GM19395 (cell line): ENCODE data around the gene CCNJ.
A peak's percentile ranks its signal among the peaks of the same experiment; 100 is the strongest.
"Not testable (repeated sequence)": the region's sequence is repeated elsewhere in the genome, so short reads cannot be mapped to it uniquely, and the experiment has no call there.

Experiments
- ATAC-seq: cut with Tn5 transposase; IDR thresholded peaks from one replicate; pipeline ENCODE4 v1.9.1; 2021; ENCODE audit warnings: mild to moderate bottlenecking, moderate library complexity; ENCODE audit not compliant: unreplicated experiment

The CCNJ gene

GRCh38 chr10:96043033-96043892 is at the start of gene CCNJ:
TSS of gene CCNJ (plus strand) at chr10:96043583. CDS start at chr10:96044394, 811 bp downstream.
- peak; percentile 81 for ATAC-seq

GRCh38 chr10:95994376-95994775 is 49.0 kb upstream of the CCNJ start:
- not testable (repeated sequence) for ATAC-seq

- no peak for ATAC-seq
Measured at GRCh38 chr10:95998255-95998784, 45.1 kb upstream of the CCNJ start.

GRCh38 chr10:96013956-96014355 is 29.4 kb upstream of the CCNJ start:
- no peak for ATAC-seq

GRCh38 chr10:96014473-96015102 is 28.8 kb upstream of the CCNJ start:
- ATAC-seq: no peak

- peak; percentile 92 for ATAC-seq
Measured at GRCh38 chr10:96017191-96017687, 26.1 kb upstream of the CCNJ start.

- ATAC-seq: no peak
Measured at GRCh38 chr10:96021332-96021731, 22.1 kb upstream of the CCNJ start.

- ATAC-seq: no peak
Measured at GRCh38 chr10:96022739-96023138, 20.6 kb upstream of the CCNJ start.

GRCh38 chr10:96023168-96023567 is 20.2 kb upstream of the CCNJ start:
- no peak for ATAC-seq

GRCh38 chr10:96025566-96025965 is 17.8 kb upstream of the CCNJ start:
- ATAC-seq: peak; percentile 52

GRCh38 chr10:96034625-96035024 is 8.8 kb upstream of the CCNJ start:
- no peak for ATAC-seq

- no peak for ATAC-seq
Measured at GRCh38 chr10:96038476-96039387, 4.7 kb upstream of the CCNJ start.

- no peak for ATAC-seq
Measured at GRCh38 chr10:96041146-96041545, 2.2 kb upstream of the CCNJ start.

GRCh38 chr10:96043893-96044715 is 721 bp downstream of the CCNJ start:
- ATAC-seq: peak; percentile 48

GRCh38 chr10:96044736-96045135 is 1.4 kb downstream of the CCNJ start:
- ATAC-seq: no peak

- no peak for ATAC-seq
Measured at GRCh38 chr10:96046546-96046945, 3.2 kb downstream of the CCNJ start.

GRCh38 chr10:96047004-96047649 is 3.7 kb downstream of the CCNJ start:
- ATAC-seq: no peak

GRCh38 chr10:96047925-96048324 is 4.5 kb downstream of the CCNJ start:
- ATAC-seq: not testable (repeated sequence)

GRCh38 chr10:96049340-96049739 is 6.0 kb downstream of the CCNJ start:
- ATAC-seq: no peak
